ENCODE data around the gene FRMPD2. TPM values are rescaled to one million over a fixed set of nuclear protein-coding genes. Genes with fewer than 3 reads are reported as not detected.

FRMPD2 gene
- total and polyA plus RNA-seq, 3 donors from 2014 or later = 6.4 to 18.7 (median 8.3) TPM

DNA sequence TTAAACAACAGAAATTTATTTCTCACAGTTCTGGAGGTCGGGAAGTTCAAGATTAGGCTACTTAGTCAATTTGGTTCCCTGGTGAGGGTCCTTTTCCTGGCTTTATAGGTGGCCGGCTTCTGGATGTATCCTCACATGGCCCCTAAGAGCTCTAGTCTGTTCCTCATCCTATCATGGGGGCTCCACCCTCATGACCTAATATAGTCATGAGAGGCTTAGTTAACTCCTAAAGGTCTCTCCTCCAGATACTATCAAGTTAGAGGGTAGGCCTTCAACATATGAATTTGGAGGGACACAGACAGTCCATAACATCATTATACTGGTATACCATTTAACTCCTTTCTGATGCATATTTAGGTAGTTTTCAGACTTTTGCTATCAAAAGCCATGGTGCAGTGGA is 39.6 kb upstream of the FRMPD2 start:
- DNase-seq = no peak
- H3K4me3 ChIP-seq = no peak overlapping the region
- H3K27me3 ChIP-seq = no peaks in the 10 kb centered on the region
- intact Hi-C loops (cut with DNase I; ENCODE audit: low total_unique reads) = no loop called here
- TF ChIP-seq POLR2A (IDR thresholded peaks at IDR 0.05) = no peak
- no peak for TF ChIP-seq CTCF (IDR thresholded peaks at IDR 0.05)
- H3K36me3 ChIP-seq (ENCODE audit: low read depth, missing control alignments) = no peaks in the 10 kb centered on the region
- no peaks in the 10 kb centered on the region for H3K9me3 ChIP-seq
- H3K4me1 ChIP-seq = no peaks in the 10 kb centered on the region
- H3K27ac ChIP-seq = no peak overlapping the region
- WGBS, 2 donors = 89 to 90% methylated on average over 2 of the region's 2 CpGs

DNA sequence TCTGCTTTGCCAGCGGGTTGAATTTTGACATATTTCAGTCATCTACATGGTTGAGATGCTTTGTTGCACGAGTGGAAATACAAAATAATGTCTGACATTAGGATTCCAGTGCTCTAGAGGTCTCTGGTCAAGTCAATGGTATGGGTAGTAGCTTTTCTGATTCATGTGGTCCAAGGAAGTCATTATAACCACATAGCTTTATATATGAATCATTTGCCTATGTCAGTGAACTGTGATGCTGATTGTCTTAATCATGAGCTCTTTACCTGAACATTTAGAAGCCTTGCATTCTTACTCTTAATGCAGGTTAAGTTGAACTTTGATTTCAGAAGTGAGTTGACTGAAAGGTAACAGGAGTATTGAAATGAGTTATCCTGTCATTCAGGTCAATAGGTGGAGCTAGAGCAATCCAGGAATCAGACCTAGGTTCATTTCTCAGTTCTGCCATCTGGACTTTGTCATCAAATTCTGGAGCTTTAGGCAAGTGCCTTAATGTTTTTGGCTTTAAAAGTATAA is 35.3 kb upstream of the FRMPD2 start:
- no peak for DNase-seq
- Histone ChIP-seq H3K27ac (no peak overlapping the region), H3K9me3 (no peaks in the 10 kb centered on the region), H3K36me3 (ENCODE audit: low read depth, missing control alignments) (no peaks in the 10 kb centered on the region), H3K4me1 (peaks cover 7% of the 10 kb centered on the region), H3K27me3 (no peaks in the 10 kb centered on the region), H3K4me3 (no peak overlapping the region)
- WGBS, 2 donors = 64 to 74% methylated on average over 2 of the region's 2 CpGs
- TF ChIP-seq POLR2A (IDR thresholded peaks at IDR 0.05) (no peak), CTCF (IDR thresholded peaks at IDR 0.05) (no peak)
- intact Hi-C loops (cut with DNase I; ENCODE audit: low total_unique reads) = no loop called here

DNA sequence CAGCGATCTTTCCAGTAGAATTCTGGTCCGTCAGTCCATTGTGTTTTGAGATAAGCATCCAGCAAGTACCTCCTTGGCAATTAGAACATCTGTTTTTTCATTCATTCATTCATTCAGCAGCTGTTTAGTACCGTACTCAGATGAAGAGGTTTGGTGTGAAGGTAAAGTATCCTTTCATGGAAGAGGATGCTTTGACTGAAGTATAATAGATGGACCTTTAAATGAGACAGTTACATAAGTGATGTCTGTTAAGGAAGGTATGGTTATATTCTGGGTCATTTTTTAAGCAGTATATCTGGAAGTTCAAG is 33.2 kb upstream of the FRMPD2 start:
- H3K27ac ChIP-seq = peak overlapping the region in 1 of 2 donors; percentile 97
- 9 to 14% methylated on average over 3 of the region's 3 CpGs for WGBS, 2 donors
- H3K4me3 ChIP-seq = peak overlapping the region; percentile 86 to 97
- H3K36me3 ChIP-seq (ENCODE audit: low read depth, missing control alignments) = no peaks in the 10 kb centered on the region
- intact Hi-C loops (cut with DNase I; ENCODE audit: low total_unique reads) = no loop called here
- H3K4me1 ChIP-seq = peaks cover 7% of the 10 kb centered on the region
- TF ChIP-seq POLR2A (IDR thresholded peaks at IDR 0.05) = no peak
- TF ChIP-seq CTCF (IDR thresholded peaks at IDR 0.05) = no peak
- H3K27me3 ChIP-seq = no peaks in the 10 kb centered on the region
- no peak for DNase-seq
- no peaks in the 10 kb centered on the region for H3K9me3 ChIP-seq

DNA sequence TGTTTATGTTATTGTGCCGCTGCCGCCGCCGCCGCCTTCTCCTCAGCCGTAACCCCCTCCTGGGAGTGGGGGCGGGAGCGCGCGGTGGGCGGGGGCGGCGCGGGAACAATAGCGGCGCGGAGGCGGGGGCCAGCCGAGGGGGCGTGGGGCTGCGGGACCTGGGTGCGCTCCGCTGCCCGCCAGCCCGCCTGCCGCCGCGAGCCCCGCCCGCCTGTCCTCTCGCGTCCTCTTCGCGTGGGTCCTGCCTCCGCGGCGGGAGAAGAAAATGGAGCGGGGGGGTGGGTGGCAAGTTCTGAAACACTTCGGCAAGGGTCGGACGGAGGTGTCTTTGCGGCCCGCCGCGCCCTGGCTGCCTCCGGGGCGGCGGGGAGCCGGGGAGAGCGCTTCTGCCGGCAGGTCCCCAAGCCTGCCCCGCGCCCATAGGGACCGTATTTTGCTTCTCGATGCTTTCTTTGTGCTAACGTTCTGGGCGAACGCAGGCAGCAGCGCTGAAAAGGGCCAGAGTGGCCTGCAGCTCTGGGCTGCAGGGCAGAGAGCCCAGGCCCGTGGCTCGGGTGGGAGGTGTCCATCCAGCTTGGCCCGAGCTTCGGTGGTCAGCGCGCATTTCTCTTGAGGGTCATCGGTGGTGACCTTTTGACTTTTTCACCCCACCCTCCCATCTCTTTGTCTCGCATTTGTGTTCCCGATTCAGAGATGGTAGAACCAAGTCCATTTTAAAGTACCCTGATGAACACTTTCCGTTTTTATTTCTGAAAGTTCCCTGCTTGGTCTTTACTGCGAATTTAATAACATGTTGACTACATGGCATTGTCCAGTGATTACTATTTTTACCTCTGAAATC is 32.6 kb upstream of the FRMPD2 start:
- no peaks in the 10 kb centered on the region for H3K36me3 ChIP-seq (ENCODE audit: low read depth, missing control alignments)
- peaks cover 7% of the 10 kb centered on the region for H3K4me1 ChIP-seq
- intact Hi-C loops (cut with DNase I; ENCODE audit: low total_unique reads) = no loop called here
- peak overlapping the region; percentile 86 to 97 for H3K4me3 ChIP-seq
- TF ChIP-seq CTCF (IDR thresholded peaks at IDR 0.05) (no peak), POLR2A (IDR thresholded peaks at IDR 0.05) (no peak)
- H3K9me3 ChIP-seq = no peaks in the 10 kb centered on the region
- 1 to 3% methylated on average over 16 to 64 of the region's 70 CpGs for WGBS, 2 donors
- DNase-seq = peak; percentile 50
- H3K27ac ChIP-seq = peak overlapping the region; percentile 90 to 97
- H3K27me3 ChIP-seq = no peaks in the 10 kb centered on the region
